HUES48 (cell line): Measurements from ENCODE around the gene ISYNA1.

Source experiments
- H3K27ac ChIP-seq: one replicate; pipeline ENCODE4 v1.7.0; 2013; ENCODE audit warnings: low read depth, low read length, inconsistent platforms
- H3K27me3 ChIP-seq: 2 replicates; pipeline ENCODE4 v1.6.1; 2013; ENCODE audit warnings: mild to moderate bottlenecking, low read length; ENCODE audit not compliant: control insufficient read depth, insufficient read depth
- H3K36me3 ChIP-seq: 2 replicates; pipeline ENCODE4 v1.6.1; 2013; ENCODE audit warnings: low read length; ENCODE audit not compliant: control insufficient read depth, insufficient read depth
- H3K4me1 ChIP-seq: 2 replicates; pipeline ENCODE4 v1.6.1; 2013; ENCODE audit warnings: mild to moderate bottlenecking, low read length; ENCODE audit not compliant: control insufficient read depth, insufficient read depth
- H3K4me3 ChIP-seq: 2 replicates; pipeline ENCODE4 v1.5.1; 2013; ENCODE audit warnings: mild to moderate bottlenecking, low read depth, low read length
- H3K9ac ChIP-seq: 2 replicates; pipeline ENCODE4 v1.6.1; 2013; ENCODE audit warnings: mild to moderate bottlenecking, low read depth, low read length, moderate library complexity
- H3K9me3 ChIP-seq: 2 replicates; pipeline ENCODE4 v1.6.1; 2013; ENCODE audit warnings: low read length; ENCODE audit not compliant: control insufficient read depth, insufficient read depth

The ISYNA1 gene

DNA sequence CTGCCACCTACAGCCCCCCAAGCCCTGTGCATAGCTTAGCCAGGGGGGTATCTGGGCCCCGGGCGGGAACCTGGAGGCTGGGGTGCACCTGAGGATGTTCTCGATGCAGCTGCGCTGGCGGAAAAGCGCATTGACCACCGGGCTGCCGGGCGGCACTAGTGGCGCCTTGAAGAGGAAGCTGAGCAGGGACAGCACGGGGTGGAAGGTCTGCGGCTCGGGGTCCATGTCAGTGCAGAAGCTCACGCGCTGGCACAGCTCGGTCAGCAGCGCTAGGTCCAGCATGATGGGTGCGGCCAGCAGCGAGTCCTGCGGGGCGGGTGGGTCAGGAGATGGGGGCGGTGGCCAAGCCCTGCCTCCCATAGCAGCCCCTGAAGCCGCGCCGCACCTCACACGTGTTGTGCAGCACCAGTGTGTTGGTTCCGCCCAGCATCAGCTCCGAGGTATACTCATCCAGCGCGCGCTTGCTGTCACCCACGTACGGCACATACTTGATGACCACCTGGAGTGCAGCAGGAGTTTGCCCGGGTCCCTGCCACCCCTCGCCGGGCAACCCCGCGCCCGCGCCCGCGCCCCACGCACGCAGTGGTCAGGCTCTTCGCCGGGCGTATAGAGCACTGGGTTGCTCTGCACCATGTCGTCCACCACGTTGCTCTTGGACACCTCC is 2.6 kb downstream of the ISYNA1 start:
- no peak overlapping the region for H3K9ac ChIP-seq
- H3K4me1 ChIP-seq, result peaks cover 30% of the 10 kb centered on the region
- peaks cover 18% of the 10 kb centered on the region for H3K36me3 ChIP-seq
- H3K4me3 ChIP-seq, result no peak overlapping the region
- no peaks in the 10 kb centered on the region for H3K27me3 ChIP-seq
- H3K9me3 ChIP-seq, result no peaks in the 10 kb centered on the region
- no peak overlapping the region for H3K27ac ChIP-seq

DNA sequence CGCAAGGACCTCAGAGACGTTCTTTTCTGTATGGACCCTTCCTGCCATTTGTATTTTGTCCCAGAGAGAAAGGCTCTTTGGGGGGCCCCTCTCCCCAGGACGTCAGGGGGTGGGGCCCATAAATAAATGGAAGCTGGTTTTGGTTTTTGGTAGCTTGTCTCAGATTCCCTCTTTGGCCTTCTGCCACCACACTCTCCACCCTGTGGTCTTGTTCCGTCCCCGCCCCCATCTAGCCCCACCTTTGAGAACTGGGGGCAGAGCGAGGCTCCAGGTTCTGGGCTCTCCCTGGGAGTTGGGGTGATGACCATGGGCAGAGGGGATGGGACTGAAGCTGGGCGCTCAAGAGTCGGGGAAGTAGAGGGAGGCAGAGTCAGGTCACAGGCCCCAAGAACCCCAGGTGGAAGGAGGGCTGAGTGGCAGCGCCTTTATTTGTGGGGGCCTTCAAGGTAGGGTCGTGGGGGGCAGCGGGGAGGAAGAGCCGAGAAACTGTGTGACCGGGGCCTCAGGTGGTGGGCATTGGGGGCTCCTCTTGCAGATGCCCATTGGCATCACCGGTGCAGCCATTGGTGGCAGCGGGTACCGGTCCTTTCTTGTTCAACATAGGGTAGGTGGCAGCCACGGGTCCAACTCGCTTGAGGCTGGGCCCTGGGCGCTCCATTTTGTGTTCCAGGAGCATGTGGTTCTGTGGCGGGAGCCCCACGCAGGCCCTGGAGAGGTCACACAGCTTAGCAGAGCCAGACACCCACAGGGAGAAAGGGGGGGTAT is 3.3 kb downstream of the ISYNA1 start:
- peaks cover 27% of the 10 kb centered on the region for H3K4me1 ChIP-seq
- H3K4me3 ChIP-seq, result peak overlapping the region; percentile 44; the same call in 1 of the 2 replicates
- H3K27ac ChIP-seq, result peak overlapping the region; percentile 36
- H3K9ac ChIP-seq, result no peak overlapping the region
- H3K27me3 ChIP-seq, result no peaks in the 10 kb centered on the region
- H3K9me3 ChIP-seq, result no peaks in the 10 kb centered on the region
- H3K36me3 ChIP-seq, result peaks cover 18% of the 10 kb centered on the region

DNA sequence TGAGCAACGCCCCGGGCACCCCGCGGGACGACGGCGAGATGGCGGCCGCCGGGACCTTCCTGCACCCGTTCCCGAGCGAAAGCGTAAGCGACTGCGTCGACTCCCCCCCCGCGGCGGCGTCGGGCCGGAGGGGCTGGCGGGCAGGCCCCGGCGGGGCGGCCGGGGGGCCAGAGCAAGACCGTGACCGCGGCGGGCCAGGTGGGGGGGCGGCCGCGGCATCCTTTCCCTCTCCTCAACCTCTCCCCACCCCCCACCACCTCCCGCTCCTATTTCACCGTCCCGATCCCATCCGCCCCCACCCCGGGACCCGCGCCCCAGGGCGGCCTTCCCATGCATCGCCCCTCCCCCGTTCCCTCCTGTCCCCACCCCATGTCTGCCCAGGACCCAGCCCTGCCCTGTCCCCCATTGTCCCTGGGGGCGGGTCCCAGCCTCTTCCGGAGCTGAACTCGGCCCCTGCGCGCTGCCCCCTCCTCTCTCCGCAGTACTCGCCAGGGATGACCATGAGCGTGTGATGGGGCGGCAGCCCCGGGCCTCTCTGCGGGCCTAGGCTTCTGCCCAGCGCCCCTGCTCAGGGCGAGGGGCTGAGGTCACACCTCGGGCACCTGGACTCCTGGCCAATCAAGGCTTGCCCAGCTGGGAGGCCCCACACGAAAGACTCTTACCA is 4.1 kb downstream of the ISYNA1 start:
- peaks cover 18% of the 10 kb centered on the region for H3K36me3 ChIP-seq
- H3K27ac ChIP-seq, result peak overlapping the region; percentile 36
- H3K9ac ChIP-seq, result no peak overlapping the region
- no peaks in the 10 kb centered on the region for H3K27me3 ChIP-seq
- H3K4me1 ChIP-seq, result peaks cover 20% of the 10 kb centered on the region
- H3K4me3 ChIP-seq, result peak overlapping the region; percentile 44; the same call in 1 of the 2 replicates
- no peaks in the 10 kb centered on the region for H3K9me3 ChIP-seq

DNA sequence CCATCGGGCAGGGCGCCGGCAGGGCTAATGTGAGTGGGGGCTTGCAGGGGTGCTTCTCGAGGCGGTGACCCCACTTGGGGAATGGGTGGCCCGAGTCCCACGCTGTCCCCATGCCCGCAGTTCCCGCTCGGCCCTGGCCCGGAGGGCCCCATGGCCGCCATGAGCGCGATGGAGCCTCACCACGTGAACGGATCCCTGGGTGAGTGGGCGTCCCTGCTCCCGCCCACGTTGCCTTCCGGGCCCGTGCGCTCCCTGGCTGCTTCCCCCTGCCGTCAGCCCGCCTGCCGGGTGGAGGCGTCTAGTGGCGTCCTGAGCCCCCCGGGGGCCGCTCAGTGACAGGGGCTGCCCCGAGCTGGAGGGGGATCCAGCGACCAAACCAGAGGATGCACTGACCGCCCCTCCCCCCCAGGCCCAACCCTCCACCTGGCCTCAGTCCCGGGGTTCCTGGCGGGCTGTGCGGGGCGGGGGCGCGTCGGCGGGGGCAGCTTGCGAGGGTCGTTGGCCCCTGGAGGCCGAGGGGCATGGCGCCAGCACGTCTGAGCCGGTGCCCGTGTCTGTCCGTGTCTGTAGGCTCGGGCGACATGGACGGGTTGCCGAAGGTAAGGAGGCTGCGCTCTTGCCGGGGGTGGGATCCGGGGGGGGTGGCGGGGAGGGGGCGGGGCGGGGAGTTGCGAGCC is 4.8 kb downstream of the ISYNA1 start:
- Histone ChIP-seq H3K4me1 (peaks cover 15% of the 10 kb centered on the region), H3K9me3 (no peaks in the 10 kb centered on the region), H3K27me3 (no peaks in the 10 kb centered on the region), H3K36me3 (peaks cover 18% of the 10 kb centered on the region), H3K4me3 (peak overlapping the region; percentile 62), H3K27ac (peak overlapping the region; percentile 45), H3K9ac (peak overlapping the region; percentile 54; the same call in 1 of the 2 replicates)

DNA sequence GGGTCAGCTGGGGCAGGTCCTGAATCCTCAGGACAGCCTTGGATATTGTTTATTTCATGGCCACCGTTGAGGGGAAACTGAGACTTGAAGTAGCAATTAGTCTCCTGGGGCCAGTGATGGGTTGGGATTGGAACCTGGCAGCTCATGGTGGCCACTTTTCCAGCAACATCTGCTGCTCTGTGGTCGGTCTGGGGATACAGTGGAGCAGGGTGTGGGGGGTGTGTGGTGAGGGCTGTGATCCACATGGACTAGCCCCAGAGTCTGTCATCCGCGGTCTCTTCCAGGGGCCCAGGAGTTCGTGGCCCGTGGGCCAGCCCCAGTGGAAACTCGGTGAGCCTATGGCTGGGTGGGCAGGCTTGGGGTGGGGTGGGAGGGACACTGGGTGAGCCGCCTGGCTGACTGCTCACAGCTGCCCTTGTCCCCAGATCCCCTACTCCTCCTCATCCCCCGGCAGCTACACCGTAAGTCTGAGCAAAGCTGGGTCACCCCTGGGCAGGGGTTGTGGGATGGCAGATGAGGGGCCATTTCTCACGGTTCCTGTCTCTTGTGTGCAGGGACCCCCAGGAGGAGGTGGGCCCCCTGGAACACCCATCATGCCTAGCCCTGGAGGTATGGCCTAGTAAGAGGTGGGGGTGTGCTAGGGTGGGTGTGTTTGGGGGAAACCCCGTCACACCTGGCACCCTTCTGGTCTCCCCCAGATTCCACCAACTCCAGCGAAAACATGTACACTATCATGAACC is 5.5 kb downstream of the ISYNA1 start:
- H3K27me3 ChIP-seq, result no peaks in the 10 kb centered on the region
- no peaks in the 10 kb centered on the region for H3K9me3 ChIP-seq
- H3K27ac ChIP-seq, result no peak overlapping the region
- peaks cover 18% of the 10 kb centered on the region for H3K36me3 ChIP-seq
- H3K4me3 ChIP-seq, result peak overlapping the region; percentile 62
- H3K9ac ChIP-seq, result peak overlapping the region; percentile 54; the same call in 1 of the 2 replicates
- H3K4me1 ChIP-seq, result peaks cover 15% of the 10 kb centered on the region

DNA sequence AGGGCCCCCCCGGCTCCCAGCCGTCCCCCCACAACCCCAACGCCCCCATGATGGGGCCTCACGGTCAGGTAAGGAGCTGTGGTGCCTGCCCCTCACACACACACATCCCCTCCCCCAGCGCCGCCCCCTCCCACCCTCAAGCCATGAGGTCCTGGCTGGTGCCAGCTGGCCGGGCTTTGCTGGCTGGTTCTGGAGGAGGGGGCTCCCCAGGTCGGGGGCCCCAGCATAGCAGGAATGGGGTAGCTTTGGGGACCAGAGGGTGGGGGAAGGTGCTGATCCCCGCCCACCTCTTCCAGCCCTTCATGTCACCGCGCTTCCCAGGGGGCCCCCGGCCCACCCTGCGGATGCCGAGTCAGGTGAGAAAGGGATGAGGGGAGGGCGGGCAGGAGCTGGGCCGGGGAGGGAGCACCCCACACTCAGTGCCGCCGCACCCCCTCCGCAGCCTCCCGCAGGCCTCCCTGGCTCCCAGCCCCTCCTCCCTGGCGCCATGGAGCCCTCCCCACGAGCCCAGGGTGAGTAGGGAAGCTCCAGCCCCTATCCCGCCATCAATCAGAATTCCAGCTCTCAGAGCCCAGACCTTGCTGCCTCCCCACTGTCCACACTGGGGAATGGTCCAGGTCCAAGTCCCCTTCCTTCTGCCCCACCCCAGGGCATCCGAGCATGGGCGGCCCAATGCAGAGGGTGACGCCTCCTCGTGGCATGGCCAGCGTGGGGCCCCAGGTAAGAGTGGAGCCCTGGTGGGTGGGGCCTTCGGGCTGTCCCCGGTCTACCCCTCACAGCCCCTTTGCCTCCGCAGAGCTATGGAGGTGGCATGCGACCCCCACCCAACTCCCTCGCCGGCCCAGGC is 6.4 kb downstream of the ISYNA1 start:
- Histone ChIP-seq H3K9me3 (no peaks in the 10 kb centered on the region), H3K27ac (no peak overlapping the region), H3K36me3 (peaks cover 18% of the 10 kb centered on the region), H3K4me3 (no peak overlapping the region), H3K9ac (no peak overlapping the region), H3K27me3 (no peaks in the 10 kb centered on the region), H3K4me1 (peaks cover 15% of the 10 kb centered on the region)

DNA sequence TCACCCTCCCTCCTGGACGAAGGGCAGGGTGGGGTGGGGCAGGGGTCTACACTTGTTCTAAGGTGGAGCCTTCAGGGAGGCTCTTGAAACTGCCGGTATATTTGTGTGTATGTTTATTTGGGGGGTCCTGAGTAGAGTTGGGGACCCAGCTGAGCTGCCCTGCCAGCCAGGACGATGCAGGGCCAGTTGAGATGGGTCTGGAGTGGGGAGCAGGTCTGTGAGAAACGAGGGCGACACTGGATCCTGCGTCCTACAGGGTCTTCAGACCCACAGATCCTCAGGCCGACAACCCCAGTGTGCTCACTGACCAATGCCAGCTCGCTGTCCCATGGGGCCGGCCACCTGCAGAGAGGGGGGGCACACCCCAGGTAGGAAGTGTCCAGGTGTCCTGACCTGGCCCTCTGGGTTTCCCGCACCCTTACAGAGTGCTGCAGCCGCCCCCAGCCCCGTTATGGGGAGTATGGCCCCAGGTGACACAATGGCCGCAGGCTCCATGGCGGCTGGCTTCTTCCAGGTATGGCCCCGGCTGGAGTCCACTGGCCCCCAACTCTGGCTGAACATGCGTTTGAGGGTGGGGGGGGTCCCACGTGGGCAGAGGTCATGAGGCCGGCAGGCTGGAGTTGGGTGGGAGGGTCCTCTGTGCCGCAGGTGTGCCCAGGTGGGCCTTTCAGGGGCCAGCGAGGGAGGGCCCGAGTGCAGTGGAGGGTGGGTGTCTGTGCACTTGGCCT is 7.4 kb downstream of the ISYNA1 start:
- no peak overlapping the region for H3K27ac ChIP-seq
- H3K27me3 ChIP-seq, result no peaks in the 10 kb centered on the region
- H3K4me3 ChIP-seq, result no peak overlapping the region
- peaks cover 11% of the 10 kb centered on the region for H3K36me3 ChIP-seq
- no peaks in the 10 kb centered on the region for H3K9me3 ChIP-seq
- no peak overlapping the region for H3K9ac ChIP-seq
- peaks cover 15% of the 10 kb centered on the region for H3K4me1 ChIP-seq

DNA sequence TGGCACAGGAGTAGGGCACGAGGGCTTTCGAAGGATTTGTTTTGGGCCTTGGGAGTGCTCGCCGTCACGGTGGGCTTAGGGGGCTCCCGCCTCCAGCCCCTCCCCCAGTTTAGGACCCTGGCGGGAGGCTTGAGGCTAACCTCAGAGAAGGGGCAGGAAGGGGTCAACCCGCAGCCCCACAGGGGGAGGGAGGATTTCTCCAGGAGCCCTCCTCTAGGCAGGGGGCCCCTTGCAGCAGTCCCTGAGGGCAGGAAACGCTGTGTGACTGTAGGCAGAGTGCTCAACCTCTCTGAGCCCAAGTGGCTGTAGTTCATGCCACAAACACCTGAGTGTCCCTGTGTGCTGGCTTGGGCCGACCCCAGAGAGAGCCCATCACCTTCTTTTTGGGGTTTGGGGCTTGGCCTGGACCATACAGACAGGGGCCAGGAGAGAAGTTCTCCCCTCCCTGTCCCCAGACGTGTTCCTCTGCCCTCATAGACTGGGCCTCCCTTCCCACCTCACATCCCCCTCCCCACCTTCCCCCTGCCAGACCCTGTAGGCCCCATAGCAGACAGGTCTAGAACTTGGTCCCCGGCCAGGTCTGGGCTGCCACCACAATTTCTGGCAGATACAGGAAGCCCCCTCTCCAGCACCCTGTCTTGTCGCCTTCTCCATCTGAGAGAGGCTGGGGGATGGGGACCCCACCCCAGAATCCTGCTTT is 8.1 kb downstream of the ISYNA1 start:
- peak overlapping the region; percentile 73 for H3K4me3 ChIP-seq
- H3K9me3 ChIP-seq, result no peaks in the 10 kb centered on the region
- no peak overlapping the region for H3K9ac ChIP-seq
- peaks cover 4% of the 10 kb centered on the region for H3K36me3 ChIP-seq
- H3K27me3 ChIP-seq, result no peaks in the 10 kb centered on the region
- H3K4me1 ChIP-seq, result peaks cover 15% of the 10 kb centered on the region
- H3K27ac ChIP-seq, result peak overlapping the region; percentile 78
